ENCODE data around the gene LARGE1. TPM values are rescaled to one million over a fixed set of nuclear protein-coding genes. Genes with fewer than 3 reads are reported as not detected.

The LARGE1 gene
- total and polyA plus RNA-seq, 2 of the 13 experiments (the other 11 are each of a cell fraction or from before 2014, with no cell fraction given) = 8.4 to 11.0 TPM

GRCh38 chr22:33335611-33336279, 584.5 kb downstream of the LARGE1 start (continued):
- TF ChIP-seq SNAPC4 (CRISPR knock-in tag; IDR thresholded peaks at IDR 0.05) (0 out of 2 replicates have a peak, but pooled peaks have one; percentile 9), ZNF7 (CRISPR knock-in tag; IDR thresholded peaks at IDR 0.05) (peak; percentile 94), ISX (CRISPR knock-in tag; conservative IDR thresholded peaks at IDR 0.05) (no peak), NCOA1 (CRISPR knock-in tag; IDR thresholded peaks at IDR 0.05) (0 out of 2 replicates have a peak, but pooled peaks have one; percentile 70), FOXO4 (CRISPR knock-in tag; conservative IDR thresholded peaks at IDR 0.05) (no peak), SIX1 (CRISPR knock-in tag; IDR thresholded peaks at IDR 0.05; ENCODE audit: borderline replicate concordance) (peak; percentile 14; the same call in 1 of the 2 replicates), RFXANK (CRISPR knock-in tag; IDR thresholded peaks at IDR 0.05) (no peak), ADNP (CRISPR knock-in tag; IDR thresholded peaks at IDR 0.05) (peak; percentile 98), HNRNPLL (IDR thresholded peaks at IDR 0.05; ENCODE audit: low read depth, low read length, poor library complexity, severe bottlenecking) (no peak), ZFP36L1 (CRISPR knock-in tag; IDR thresholded peaks at IDR 0.05) (peak; percentile 74; the same call in 1 of the 2 replicates), FOXA1 (IDR thresholded peaks at IDR 0.05) (peak; percentile 91), FOXA1 (CRISPR knock-in tag; IDR thresholded peaks at IDR 0.05) (peak; percentile 98), MEF2D (CRISPR knock-in tag; IDR thresholded peaks at IDR 0.05) (peak; percentile 81), GTF3A (CRISPR knock-in tag; conservative IDR thresholded peaks at IDR 0.05) (no peak), FIP1L1 (IDR thresholded peaks at IDR 0.05; ENCODE audit: borderline replicate concordance, insufficient read depth, low read depth, low read length) (no peak), TAF15 (IDR thresholded peaks at IDR 0.05; ENCODE audit: low read depth, low read length, poor library complexity, severe bottlenecking) (no peak)
- TF ChIP-seq, protein P1, sequence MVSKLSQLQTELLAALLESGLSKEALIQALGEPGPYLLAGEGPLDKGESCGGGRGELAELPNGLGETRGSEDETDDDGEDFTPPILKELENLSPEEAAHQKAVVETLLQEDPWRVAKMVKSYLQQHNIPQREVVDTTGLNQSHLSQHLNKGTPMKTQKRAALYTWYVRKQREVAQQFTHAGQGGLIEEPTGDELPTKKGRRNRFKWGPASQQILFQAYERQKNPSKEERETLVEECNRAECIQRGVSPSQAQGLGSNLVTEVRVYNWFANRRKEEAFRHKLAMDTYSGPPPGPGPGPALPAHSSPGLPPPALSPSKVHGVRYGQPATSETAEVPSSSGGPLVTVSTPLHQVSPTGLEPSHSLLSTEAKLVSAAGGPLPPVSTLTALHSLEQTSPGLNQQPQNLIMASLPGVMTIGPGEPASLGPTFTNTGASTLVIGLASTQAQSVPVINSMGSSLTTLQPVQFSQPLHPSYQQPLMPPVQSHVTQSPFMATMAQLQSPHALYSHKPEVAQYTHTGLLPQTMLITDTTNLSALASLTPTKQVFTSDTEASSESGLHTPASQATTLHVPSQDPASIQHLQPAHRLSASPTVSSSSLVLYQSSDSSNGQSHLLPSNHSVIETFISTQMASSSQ (IDR thresholded peaks at IDR 0.05; ENCODE audit: low read depth) = peak; percentile 93
- TF ChIP-seq, protein P1 (CRISPR knock-in tag; IDR thresholded peaks at IDR 0.05; ENCODE audit: borderline replicate concordance) = peak; percentile 95
